CD4-positive, alpha-beta T cell treated with Interleukin-15 for 4 hours (primary cell): ENCODE results near the gene SNRNP35.
A peak's percentile ranks its signal among the peaks of the same experiment; 100 is the strongest.
"Not testable (repeated sequence)": the region's sequence is repeated elsewhere in the genome, so short reads cannot be mapped to it uniquely, and the experiment has no call there.

ENCODE experiments used
- DNase-seq: peaks from one replicate; pipeline ENCODE4 v3.0.0-alpha.2; 2020; ENCODE audit warnings: low spot score

The SNRNP35 gene

DNA sequence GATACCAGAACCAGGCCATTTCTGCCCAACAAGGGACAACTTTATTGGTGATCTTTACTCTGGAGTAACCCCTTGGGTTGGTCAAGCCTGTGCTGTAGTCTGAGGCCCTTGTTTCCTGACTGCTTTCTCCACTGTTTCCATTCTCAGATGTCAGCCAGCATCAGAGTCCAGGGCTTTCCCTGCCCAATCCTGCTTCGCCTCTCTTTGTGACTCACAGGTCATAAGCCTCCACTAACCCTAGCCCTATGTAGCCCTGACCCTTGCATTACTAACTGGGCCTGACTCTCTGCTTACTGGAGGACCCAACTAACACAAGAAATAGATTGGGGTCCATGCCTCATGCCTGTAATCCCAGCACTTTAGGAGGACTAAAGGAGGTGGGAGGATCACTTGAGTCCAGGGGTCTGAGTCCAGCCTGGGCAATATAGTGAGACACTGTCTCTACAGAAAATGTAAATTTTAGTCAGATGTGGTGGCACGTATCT lies 8.6 kb upstream of the SNRNP35 start:
- no peak for DNase-seq

DNA sequence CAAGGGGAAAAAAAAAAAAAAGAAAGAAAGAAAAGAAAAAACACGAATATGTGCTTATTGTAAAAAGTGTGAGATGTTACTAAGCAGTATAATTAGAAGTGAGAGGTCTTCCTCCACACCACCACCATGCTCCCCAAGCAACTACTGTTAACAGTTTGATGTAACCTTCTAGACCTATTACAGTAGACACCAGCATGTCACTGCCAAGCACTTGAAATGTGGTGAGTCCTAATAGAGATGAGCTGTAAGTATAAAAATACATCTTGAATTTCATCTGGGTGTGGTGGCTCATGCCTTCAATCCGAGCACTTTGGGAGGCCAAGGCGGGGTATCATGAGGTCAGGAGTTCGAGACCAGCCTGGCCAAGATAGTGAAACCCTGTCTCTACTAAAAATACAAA lies 8.1 kb upstream of the SNRNP35 start:
- no peak for DNase-seq

DNA sequence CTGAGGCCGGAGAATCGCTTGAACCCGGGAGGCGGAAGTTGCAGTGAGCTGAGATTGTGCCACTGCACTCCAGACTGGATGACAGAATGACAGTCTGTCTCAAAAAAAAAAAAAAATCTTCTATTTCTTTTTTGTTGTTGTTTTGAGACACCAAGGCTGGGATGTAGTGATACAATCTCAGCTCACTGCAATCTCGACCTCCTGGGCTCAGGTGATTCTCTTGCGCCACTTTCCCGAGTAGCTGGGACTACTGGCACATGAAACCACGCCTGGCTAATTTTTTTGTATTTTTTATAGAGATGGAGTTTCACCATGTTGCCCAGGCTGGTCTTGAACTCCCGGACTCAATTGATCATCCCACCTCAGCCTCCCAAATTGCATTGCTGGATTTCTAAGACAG lies 7.3 kb upstream of the SNRNP35 start:
- DNase-seq = no peak

DNA sequence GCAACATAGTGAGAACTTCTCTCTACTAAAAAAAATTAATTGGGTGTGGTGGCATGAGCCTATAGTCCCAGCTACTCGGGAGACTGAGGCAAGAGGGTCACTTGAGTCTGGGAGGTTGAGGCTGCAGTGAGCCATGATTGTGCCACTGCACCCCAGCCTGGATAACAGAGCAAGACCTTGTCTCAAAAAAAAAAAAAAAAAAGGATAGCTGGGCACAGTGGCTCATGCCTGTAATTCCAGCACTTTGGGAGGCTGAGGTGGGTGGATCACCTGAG lies 5.7 kb upstream of the SNRNP35 start:
- not testable (repeated sequence) for DNase-seq

DNA sequence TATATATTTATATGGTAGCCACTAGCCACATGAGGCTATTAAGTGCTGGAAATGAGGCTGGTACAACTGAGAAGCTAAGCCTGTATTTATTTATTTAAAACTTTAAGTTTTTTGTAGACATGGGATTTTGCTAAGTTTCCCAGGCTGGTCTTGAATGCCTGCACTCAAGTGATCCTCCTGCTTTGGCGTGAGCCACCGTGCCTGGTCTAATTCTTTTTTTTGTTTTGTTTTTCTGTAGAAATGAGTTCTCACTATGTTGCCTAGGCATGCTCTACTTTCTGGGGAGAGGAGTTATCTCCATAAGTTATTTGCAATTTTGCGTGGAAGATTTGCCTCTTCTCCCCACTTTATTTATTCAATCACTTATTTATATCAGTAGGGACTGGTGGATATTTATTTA lies 4.8 kb upstream of the SNRNP35 start:
- DNase-seq = no peak

DNA sequence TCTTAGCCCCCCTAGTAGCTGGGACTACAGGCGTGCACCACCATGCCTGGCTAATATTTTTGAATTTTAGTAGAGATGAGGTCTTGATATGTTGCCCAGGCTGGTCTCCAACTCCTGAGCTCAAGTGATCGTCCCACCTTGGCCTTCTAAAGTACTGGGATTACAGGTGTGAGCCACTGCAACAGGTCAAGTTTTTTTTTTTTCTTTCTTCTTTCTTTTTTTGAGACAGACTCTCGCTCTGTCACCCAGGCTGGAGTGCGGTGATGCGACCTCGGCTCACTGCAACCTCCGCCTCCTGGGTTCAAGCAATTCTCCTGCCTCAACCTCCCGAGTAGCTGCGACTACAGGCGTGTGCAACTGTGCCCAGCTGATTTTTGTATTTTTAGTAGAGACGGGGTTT lies 5.2 kb downstream of the SNRNP35 start:
- not testable (repeated sequence) for DNase-seq

DNA sequence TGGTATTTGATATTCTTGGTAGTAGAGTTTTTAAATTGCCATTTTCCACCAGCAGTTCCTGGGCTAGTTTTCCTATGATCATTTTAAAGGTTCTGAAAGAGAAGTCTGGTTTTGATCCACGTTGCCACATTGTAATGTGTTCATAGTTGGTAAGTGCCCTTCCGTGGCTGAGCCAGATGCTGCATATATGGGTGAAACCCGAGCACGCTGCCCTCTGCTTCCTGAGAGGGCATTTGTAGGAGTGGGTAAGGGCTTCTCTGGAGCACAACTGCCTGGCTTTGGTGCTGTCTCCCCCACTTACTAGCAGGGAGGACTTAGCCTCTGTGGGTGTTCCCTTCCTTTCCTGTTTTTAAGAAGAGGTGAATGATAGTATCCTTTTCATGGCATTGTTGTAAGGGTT lies 7.1 kb downstream of the SNRNP35 start:
- no peak for DNase-seq

DNA sequence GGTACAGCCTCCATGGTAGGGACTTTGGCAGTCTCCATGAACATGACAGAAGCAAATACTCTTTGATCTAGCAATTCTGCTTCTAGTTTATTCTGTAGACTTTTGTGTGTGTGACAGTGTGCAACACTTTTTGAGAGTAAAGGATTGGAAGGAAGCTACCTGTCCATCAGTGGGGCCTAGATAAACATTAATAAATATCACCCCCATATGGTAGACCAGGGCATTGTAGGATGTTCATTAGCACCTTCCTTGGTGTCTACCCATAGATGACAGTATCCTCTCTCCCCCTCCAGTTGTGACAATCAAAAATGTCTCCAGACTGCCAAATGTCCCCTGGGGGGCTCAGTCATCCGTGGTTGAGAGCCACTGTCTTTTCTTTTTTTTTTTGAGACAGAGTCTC lies 10.8 kb downstream of the SNRNP35 start:
- peak; percentile 45 for DNase-seq

DNA sequence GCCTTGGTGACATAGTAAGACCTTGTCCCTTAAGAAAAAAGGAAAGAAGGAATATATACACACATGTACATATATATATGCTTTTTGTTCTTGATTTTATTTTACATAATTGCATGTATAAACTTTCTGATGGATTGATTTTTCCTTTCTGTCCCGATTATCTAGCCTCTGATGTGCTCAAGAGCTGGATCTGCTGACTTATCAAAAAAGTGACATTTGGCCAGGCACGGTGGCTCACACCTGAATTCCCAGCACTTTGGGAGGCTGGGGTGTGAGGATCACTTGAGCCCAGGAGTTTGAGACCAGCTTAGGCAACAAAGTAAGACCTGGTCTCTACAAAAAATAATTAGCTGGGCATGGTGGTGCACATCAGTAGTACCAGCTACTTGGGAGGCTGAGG lies 12.0 kb downstream of the SNRNP35 start:
- no peak for DNase-seq

DNA sequence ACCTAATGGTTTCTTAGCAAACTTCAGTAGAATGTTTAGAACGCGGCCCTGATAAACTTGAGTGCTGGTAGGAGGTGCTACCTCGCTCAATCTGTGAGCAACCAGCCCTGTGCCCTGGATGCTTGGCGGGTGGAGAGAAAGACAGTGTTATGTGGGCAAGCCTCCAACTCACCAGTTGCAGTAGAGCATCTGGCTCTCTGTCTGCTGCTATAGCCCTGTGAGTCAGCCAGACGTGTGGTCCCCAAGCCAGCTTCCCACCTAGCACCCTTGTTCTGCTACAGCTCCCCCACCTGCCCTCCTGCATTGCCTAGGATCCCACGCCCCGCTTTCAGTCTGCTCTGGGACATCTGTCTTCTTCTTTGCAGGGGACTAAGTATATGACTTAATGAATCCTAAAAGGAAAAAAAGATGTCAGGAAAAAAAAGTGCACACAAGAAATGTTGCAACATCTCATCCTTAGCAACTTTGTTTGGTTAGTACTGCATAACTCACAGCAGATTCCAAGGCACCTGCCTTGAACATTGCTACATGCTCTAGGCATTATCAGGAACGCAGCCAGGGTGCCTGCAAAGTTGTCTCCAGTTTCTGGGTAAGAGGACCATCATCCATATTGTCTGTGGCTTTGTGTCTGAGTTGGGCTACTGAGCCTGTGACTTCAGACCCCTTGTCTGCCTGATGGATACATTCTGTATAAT lies 13.6 kb downstream of the SNRNP35 start:
- DNase-seq = no peak

DNA sequence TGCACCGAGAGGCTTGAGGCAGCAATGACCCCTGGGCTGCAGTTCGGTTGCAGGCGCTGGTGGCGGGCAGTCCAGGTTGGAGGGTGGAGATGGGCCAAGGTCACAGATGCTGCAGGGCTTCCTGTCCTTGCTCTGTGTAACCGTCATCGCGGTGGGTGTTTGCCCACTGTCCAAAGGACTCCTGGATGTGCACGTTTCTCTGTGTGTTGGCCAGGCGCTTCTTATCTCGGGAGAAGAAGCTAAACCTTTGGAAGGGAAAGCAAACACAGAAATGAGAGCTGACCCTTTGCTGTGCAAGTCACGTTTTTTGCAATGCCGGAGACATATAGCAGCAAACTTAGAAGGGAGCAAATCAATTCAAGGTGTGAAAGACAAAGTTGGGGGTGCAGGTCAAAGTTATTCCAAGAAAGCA lies 14.5 kb downstream of the SNRNP35 start:
- DNase-seq = no peak

DNA sequence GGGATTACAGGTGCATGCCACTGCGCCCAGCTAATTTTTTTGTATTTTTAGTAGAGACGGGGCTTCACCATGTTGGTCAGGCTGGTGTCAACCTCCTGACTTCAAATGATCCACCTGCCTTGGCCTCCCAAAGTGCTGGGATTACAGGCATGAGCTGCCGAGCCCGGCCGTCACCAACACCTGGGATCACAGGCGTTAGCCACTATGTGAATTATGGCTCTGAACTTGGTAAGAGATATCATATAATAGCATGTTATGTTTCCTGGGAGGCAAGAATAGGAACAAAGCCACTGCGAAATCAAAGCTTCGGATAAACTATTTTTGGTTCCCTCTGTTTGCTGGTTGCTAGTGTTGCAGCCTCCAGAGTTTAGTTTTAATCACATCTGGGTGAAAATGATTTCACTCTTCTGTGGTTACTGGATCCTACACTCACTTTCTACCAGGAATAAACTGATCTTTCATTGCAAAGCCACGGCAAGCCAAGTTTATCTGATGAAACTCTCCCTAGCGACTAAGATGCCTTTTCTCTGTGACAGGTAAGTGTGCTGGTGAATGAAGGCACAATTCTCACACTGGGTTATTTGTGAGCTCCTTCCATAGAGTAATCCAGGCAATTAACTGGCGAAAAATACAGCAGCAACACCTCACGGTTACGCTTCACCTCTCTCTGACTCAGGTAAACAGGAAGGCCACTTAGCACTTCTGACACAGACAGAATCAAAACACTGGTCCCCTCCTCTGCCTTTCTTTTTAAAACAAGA lies 16.7 kb downstream of the SNRNP35 start:
- peak; percentile 43 for DNase-seq

DNA sequence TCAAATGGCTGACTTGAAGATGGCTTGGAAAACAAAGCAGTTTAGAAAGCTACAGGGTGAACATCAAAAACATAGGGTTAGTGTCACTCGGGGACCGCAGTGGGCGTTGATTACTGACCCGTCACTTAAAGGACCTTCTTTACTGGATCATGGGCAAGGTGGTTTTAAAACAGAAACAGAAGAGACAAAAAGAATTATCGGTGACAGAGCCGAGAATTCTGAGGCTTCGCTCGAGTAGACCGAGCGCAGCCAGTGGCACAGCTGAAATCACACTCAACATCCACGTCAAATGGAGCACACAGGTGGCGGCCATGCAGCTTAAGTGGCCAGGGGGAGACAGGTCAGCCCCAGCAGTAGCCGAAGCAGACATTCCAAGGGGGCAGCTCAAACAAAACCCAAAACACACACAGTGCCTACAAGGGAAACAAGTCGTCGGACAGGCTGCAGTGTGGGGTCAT lies 17.3 kb downstream of the SNRNP35 start:
- DNase-seq = no peak

DNA sequence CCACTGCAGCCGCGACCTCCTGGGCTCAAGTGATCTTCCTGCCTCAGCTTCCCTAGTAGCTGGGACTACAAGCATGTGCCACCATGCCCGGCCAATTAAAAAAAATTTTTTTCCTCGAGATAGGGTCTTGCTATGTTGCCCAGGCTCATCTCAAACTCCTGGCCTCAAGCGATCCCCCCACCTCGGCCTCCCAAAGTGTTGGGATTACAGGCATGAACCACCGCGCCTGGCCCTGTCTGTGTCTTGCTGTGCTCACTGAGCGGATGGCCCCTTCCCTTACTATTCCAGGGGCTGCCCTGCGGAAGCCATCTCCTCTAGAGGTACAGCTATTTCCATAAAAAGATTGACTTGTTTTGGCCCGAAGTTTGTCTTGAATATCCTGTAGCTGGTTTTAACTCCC lies 20.1 kb downstream of the SNRNP35 start:
- no peak for DNase-seq

DNA sequence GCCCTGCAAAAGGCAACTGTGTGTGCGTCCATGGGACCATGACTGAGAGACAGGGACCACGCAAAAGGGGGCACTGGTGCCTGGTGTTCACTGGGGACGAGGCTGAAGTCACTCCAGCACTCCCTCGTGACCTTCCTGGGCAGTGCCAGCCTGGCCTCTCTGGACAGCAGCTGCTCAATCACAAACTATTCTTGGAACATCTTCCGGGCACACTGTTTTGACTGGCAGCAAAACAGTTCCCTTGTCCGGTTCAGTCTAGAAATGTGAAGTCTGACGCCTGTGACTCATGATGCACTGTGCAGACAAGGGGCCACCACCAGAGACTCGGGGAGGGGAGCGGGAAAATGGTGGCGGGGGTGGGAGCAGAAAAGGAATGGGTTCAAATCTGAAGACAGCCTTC lies 20.8 kb downstream of the SNRNP35 start:
- DNase-seq = no peak

DNA sequence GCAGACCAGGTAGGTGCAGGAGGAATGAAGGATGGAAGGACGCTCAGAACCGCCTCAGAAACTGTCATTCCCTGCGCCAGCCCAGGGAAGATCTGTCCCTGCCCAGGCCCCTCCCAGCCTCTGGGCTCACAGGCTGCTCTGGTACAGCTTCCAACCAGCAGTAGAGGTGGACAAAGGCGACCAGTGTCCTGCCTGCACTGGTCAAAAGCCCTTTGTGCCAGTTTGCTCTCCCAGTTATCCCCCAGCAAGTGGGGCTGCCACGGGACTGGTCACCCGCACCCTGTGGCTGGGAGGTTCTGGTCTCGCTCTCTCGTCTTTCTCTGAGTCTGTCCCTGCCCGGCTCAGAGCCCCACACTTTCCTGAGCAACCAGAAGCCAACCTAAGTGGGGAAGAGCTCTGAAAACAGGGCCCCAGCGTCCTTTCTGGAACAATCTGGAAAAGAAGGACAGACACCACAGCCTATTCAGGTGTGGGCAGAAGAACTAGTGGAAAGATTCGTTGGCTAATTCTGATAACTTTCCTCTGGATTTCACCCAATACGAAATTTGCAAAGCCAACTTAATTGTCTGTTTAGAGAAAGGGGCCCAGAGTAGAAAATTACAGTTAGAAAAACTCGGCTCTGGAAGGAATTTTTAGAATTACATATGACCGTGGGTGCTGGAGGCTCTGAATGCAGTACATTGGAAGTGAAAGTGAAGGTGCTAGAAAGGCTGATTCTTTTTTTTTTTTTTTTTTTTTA lies 21.7 kb downstream of the SNRNP35 start:
- DNase-seq = no peak

DNA sequence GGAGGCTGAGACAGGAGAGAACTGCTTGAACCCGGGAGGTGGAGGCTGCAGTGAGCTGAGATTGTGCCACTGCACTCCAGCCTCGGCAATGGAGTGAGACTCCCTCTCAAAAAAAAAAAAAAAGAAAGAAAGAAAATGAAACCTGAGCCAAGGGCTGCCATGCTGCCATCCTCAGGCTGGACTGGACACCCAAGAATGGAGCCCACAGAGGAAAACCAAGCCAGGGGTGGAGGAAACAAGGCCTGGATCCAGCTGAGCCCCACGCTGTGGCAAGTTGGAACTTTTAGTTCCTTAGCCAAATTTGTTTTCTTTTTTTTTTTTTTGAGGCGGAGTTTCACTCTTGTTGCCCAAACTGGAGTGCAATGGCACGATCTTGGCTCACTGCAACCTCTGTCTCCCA lies 23.3 kb downstream of the SNRNP35 start:
- DNase-seq = not testable (repeated sequence)

DNA sequence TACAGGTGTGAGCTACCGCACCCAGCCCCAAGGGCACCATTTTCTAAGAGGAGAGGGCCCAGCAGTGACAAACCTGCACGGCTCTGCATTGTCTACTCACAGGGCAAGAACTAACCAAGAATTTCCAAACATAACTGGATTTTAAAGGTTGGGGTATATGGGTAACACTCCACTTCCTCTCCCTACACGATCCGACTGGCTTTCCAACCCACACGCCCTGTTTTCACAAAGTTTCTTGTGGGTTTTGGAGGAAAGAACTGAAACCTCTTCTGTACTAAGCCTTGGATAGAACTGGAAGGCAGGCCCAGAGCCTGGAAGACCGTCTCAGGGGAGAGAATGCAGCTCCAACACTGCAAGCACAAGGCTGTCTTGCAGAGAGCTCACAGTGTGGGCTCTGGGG lies 24.9 kb downstream of the SNRNP35 start:
- no peak for DNase-seq

DNA sequence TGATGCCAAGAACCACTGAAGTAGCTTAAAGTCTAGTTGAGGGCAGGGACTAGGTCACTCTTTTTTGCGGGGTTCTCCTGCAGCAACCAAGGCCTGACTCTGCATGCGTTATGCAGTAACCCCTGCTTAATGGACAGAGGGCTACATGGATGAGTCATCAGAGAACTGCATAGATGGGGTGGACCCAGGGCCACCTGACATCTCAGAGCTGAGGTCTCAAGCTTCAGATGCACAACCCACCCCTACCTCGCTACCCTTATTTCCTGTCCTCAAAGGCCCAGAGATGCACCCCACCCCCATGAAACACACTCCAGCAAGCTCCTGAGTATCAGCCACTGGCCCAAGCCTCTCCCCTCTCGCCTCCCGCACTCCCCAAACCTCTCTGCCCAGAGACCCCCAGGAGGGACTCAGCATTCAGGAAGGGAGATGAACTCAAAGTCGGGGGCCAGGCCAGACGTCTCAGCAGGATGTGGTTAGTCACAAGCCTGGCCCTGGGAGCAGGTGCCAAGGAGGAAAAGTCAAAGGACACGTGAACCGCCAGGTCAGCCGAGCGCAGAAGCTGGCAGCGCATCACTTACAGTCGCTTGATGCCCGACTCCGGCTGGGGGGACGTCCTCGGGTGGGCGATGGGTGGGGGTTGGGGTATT lies 25.8 kb downstream of the SNRNP35 start:
- DNase-seq = no peak

DNA sequence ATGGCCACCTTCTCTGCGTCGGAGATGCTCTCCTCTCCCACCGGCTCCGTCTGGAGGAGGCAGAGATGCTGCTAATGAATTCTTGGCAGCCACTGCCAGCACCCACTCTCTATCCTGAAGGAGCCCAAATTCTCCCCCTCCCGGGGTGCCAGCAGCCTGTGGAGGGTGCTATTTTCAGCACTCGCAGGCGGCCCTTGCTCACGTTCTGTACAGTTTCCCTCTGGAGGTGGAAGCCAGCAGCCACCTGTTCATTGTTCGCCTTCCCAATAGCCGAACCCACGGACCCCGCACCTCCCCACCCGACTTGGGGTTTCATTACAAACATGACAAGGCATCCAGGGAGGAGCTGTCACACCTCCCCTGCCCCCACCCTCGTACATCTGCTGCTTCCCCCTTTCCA lies 27.8 kb downstream of the SNRNP35 start:
- no peak for DNase-seq

DNA sequence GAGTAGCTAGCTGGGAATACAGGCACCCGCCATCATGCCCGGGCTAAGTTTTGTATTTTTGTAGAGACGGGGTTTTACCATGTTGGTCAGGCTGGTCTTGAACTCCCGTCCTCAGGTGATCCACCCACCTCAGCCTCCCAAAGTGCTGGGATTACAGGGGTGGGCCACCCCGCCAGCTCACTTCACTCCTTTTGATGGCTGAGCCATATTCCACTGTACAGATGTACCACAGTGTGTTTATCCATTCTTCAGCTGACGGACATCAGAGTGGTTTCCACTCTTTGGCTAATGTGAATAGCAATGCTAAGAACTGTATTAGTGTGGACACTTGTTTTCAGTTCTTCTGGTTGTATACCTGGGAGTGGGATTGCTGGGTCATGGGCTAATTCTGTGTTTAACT lies 29.5 kb downstream of the SNRNP35 start:
- no peak for DNase-seq

DNA sequence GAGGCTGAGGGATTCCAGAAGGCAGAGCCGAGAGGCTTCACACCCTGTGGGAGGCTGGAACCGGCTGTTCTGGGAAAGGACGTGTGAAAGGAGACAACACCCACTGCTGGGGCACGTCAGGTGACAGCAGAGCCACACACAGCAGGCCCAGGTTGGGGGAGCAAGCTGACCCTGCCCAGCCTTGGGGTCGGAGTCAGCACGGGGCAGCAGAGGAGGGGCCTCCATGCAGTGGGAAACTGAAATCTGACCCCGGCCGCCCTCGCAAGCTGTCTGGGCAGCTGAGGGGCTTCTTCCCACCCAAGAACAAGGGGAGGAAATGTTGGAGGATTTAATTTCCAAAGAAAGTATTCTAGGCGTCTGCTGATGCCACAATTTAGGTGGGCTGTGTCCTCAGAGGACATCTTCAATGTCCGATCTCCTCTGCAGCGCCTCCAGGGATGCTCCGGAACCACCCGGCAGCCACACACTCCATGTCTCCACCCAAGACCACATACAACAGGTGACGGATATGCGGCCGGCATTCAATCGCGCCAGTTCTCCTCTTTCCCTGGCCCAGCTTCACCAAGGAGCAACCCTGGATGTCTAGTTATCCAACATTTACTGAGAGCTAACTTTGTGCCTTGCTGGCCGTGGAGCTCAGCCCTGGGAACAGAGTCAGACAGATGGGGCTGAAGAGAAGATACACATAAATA lies 30.7 kb downstream of the SNRNP35 start:
- no peak for DNase-seq
